T-helper 1 cell treated with Interleukin-12 subunit alpha and Interleukin-12 subunit beta and Interleukin-4 antibody, amounts not matched to agents 30 μg/mL and 1 μg/mL, for 36 hours (primary cell): ENCODE measurements around the gene TYROBP.

Experiments used
- H3K27ac Mint-ChIP-seq: one replicate; pipeline ENCODE4 v1.8.0; 2021; ENCODE audit warnings: mild to moderate bottlenecking, mixed read lengths
- H3K27me3 Mint-ChIP-seq: one replicate; pipeline ENCODE4 v1.8.0; 2021; ENCODE audit warnings: low read depth, mixed read lengths
- H3K36me3 Mint-ChIP-seq: one replicate; pipeline ENCODE4 v1.8.0; 2021; ENCODE audit warnings: low read depth, mixed read lengths
- H3K4me1 Mint-ChIP-seq: one replicate; pipeline ENCODE4 v1.8.0; 2021; ENCODE audit warnings: low read depth, mixed read lengths
- H3K4me3 Mint-ChIP-seq: one replicate; pipeline ENCODE4 v1.8.0; 2021; ENCODE audit warnings: mild to moderate bottlenecking, moderate library complexity, mixed read lengths
- H3K9me3 Mint-ChIP-seq: one replicate; pipeline ENCODE4 v1.8.0; 2021; ENCODE audit warnings: mixed read lengths

TYROBP gene

GRCh38 chr19:35938282-35939224, 30.5 kb upstream of the TYROBP start:
- Mint-ChIP-seq H3K27ac (no peak overlapping the region), H3K27me3 (no peaks in the 10 kb centered on the region), H3K9me3 (no peaks in the 10 kb centered on the region), H3K36me3 (peaks cover 8% of the 10 kb centered on the region), H3K4me1 (peaks cover 23% of the 10 kb centered on the region), H3K4me3 (peak overlapping the region; percentile 82)

GRCh38 chr19:35937345-35938281, 29.5 kb upstream of the TYROBP start:
- Mint-ChIP-seq H3K4me3 (peak overlapping the region; percentile 82), H3K9me3 (no peaks in the 10 kb centered on the region), H3K4me1 (peaks cover 23% of the 10 kb centered on the region), H3K27ac (no peak overlapping the region), H3K36me3 (peaks cover 8% of the 10 kb centered on the region), H3K27me3 (no peaks in the 10 kb centered on the region)

GRCh38 chr19:35936738-35937268, 28.7 kb upstream of the TYROBP start:
- peak overlapping the region; percentile 82 for H3K4me3 Mint-ChIP-seq
- peaks cover 8% of the 10 kb centered on the region for H3K36me3 Mint-ChIP-seq
- H3K27ac Mint-ChIP-seq: no peak overlapping the region
- H3K4me1 Mint-ChIP-seq: peaks cover 27% of the 10 kb centered on the region
- H3K27me3 Mint-ChIP-seq: no peaks in the 10 kb centered on the region
- no peaks in the 10 kb centered on the region for H3K9me3 Mint-ChIP-seq

- Mint-ChIP-seq H3K36me3 (peaks cover 6% of the 10 kb centered on the region), H3K4me1 (peaks cover 30% of the 10 kb centered on the region)
These were observed 28.0 kb upstream of the TYROBP start, which contains the start of gene LRFN3 for GRCh38 chr19:35935911-35936737. Gene LRFN3 (plus strand): TSS chr19:35936374. CDS start chr19:35939426, 3,052 bp downstream.

GRCh38 chr19:35932291-35932936, 24.3 kb upstream of the TYROBP start:
- no peak overlapping the region for H3K4me3 Mint-ChIP-seq

More at GRCh38 chr19:35935911-35936737, 28.0 kb upstream of the TYROBP start, which contains the start of gene LRFN3:
- H3K9me3 Mint-ChIP-seq: no peaks in the 10 kb centered on the region
- H3K27me3 Mint-ChIP-seq: no peaks in the 10 kb centered on the region
- peak within 1 kb of the TSS; percentile 99 for H3K4me3 Mint-ChIP-seq
- H3K27ac Mint-ChIP-seq: peak within 1 kb of the TSS; percentile 77

GRCh38 chr19:35931874-35932202, 23.7 kb upstream of the TYROBP start:
- Mint-ChIP-seq H3K4me3 (peak overlapping the region; percentile 40), H3K27ac (peak overlapping the region; percentile 26), H3K4me1 (peaks cover 26% of the 10 kb centered on the region), H3K9me3 (no peaks in the 10 kb centered on the region), H3K36me3 (no peaks in the 10 kb centered on the region), H3K27me3 (no peaks in the 10 kb centered on the region)

More at GRCh38 chr19:35932291-35932936, 24.3 kb upstream of the TYROBP start:
- Mint-ChIP-seq H3K27ac (no peak overlapping the region), H3K36me3 (no peaks in the 10 kb centered on the region), H3K27me3 (no peaks in the 10 kb centered on the region), H3K9me3 (no peaks in the 10 kb centered on the region), H3K4me1 (peaks cover 30% of the 10 kb centered on the region)

GRCh38 chr19:35931161-35931873, 23.2 kb upstream of the TYROBP start:
- H3K27ac Mint-ChIP-seq: peak overlapping the region; percentile 84
- H3K36me3 Mint-ChIP-seq: no peaks in the 10 kb centered on the region
- no peaks in the 10 kb centered on the region for H3K27me3 Mint-ChIP-seq
- H3K4me3 Mint-ChIP-seq: peak overlapping the region; percentile 74
- peaks cover under 1% of the 10 kb centered on the region for H3K9me3 Mint-ChIP-seq
- H3K4me1 Mint-ChIP-seq: peaks cover 26% of the 10 kb centered on the region

- Mint-ChIP-seq H3K4me1 (peaks cover 22% of the 10 kb centered on the region), H3K9me3 (peaks cover 14% of the 10 kb centered on the region), H3K27ac (peak overlapping the region; percentile 88), H3K4me3 (peak overlapping the region; percentile 63), H3K27me3 (peaks cover 8% of the 10 kb centered on the region), H3K36me3 (peaks cover 9% of the 10 kb centered on the region)
These were observed 21.8 kb upstream of the TYROBP start for GRCh38 chr19:35929876-35930275.

GRCh38 chr19:35928507-35928906, 20.4 kb upstream of the TYROBP start:
- H3K4me1 Mint-ChIP-seq: peaks cover 22% of the 10 kb centered on the region
- H3K9me3 Mint-ChIP-seq: peaks cover 14% of the 10 kb centered on the region
- no peak overlapping the region for H3K27ac Mint-ChIP-seq
- H3K27me3 Mint-ChIP-seq: peaks cover 8% of the 10 kb centered on the region
- H3K36me3 Mint-ChIP-seq: peaks cover 9% of the 10 kb centered on the region
- H3K4me3 Mint-ChIP-seq: no peak overlapping the region

- Mint-ChIP-seq H3K27ac (no peak overlapping the region), H3K27me3 (peaks cover 8% of the 10 kb centered on the region)
These were observed 17.4 kb upstream of the TYROBP start for GRCh38 chr19:35925501-35925900.

GRCh38 chr19:35921012-35921411, 12.9 kb upstream of the TYROBP start:
- no peak overlapping the region for H3K4me3 Mint-ChIP-seq
- H3K9me3 Mint-ChIP-seq: peaks cover 11% of the 10 kb centered on the region
- no peaks in the 10 kb centered on the region for H3K4me1 Mint-ChIP-seq
- H3K36me3 Mint-ChIP-seq: peaks cover 6% of the 10 kb centered on the region
- no peak overlapping the region for H3K27ac Mint-ChIP-seq
- H3K27me3 Mint-ChIP-seq: peaks cover 7% of the 10 kb centered on the region

More at GRCh38 chr19:35925501-35925900, 17.4 kb upstream of the TYROBP start:
- Mint-ChIP-seq H3K4me3 (no peak overlapping the region), H3K9me3 (peaks cover 14% of the 10 kb centered on the region), H3K4me1 (peaks cover 9% of the 10 kb centered on the region), H3K36me3 (peaks cover 9% of the 10 kb centered on the region)

GRCh38 chr19:35919306-35919705, 11.2 kb upstream of the TYROBP start:
- Mint-ChIP-seq H3K27me3 (peaks cover 3% of the 10 kb centered on the region), H3K4me3 (no peak overlapping the region), H3K9me3 (no peaks in the 10 kb centered on the region), H3K36me3 (no peaks in the 10 kb centered on the region), H3K27ac (no peak overlapping the region), H3K4me1 (peaks cover 1% of the 10 kb centered on the region)

- Mint-ChIP-seq H3K27ac (no peak overlapping the region), H3K4me3 (no peak overlapping the region), H3K27me3 (peaks cover 3% of the 10 kb centered on the region), H3K9me3 (no peaks in the 10 kb centered on the region), H3K36me3 (no peaks in the 10 kb centered on the region), H3K4me1 (peaks cover 3% of the 10 kb centered on the region)
These were observed 7.3 kb upstream of the TYROBP start for GRCh38 chr19:35915443-35915842.
